PC-9 (cell line): ENCODE measurements around the gene SIGMAR1.

Experiments
- EZH2 ChIP-seq: fragments of 200-600 bp; sonication (generic); IDR thresholded peaks from 2 replicates; pipeline ENCODE4 v1.8.0; 2017; ENCODE audit warnings: antibody characterized with exemption, low read depth
- TF ChIP-seq, protein P1 (sequence below): fragments of 200-600 bp; sonication (generic); conservative IDR thresholded peaks from 2 replicates; pipeline ENCODE4 v1.6.1; 2017; ENCODE audit warnings: mixed run types, antibody characterized with exemption, mild to moderate bottlenecking, moderate library complexity

GRCh38 chr9:34623374-34624235 is 14.0 kb downstream of the SIGMAR1 start:
- TF ChIP-seq EZH2: no peak
- TF ChIP-seq, protein P1, sequence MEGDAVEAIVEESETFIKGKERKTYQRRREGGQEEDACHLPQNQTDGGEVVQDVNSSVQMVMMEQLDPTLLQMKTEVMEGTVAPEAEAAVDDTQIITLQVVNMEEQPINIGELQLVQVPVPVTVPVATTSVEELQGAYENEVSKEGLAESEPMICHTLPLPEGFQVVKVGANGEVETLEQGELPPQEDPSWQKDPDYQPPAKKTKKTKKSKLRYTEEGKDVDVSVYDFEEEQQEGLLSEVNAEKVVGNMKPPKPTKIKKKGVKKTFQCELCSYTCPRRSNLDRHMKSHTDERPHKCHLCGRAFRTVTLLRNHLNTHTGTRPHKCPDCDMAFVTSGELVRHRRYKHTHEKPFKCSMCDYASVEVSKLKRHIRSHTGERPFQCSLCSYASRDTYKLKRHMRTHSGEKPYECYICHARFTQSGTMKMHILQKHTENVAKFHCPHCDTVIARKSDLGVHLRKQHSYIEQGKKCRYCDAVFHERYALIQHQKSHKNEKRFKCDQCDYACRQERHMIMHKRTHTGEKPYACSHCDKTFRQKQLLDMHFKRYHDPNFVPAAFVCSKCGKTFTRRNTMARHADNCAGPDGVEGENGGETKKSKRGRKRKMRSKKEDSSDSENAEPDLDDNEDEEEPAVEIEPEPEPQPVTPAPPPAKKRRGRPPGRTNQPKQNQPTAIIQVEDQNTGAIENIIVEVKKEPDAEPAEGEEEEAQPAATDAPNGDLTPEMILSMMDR: no peak
